GM12873 (cell line): ENCODE data around the gene PSG2.
"Not testable (repeated sequence)": the region's sequence is repeated elsewhere in the genome, so short reads cannot be mapped to it uniquely, and the experiment has no call there.

Experiments
- TF ChIP-seq, protein P1 (sequence below): IDR thresholded peaks from 2 replicates; pipeline ENCODE4 v1.5.1; 2012; ENCODE audit warnings: low read depth, mild to moderate bottlenecking, moderate library complexity, low read length, control low read depth; ENCODE audit not compliant: insufficient read depth; ENCODE audit errors: missing control alignments

PSG2 gene

DNA sequence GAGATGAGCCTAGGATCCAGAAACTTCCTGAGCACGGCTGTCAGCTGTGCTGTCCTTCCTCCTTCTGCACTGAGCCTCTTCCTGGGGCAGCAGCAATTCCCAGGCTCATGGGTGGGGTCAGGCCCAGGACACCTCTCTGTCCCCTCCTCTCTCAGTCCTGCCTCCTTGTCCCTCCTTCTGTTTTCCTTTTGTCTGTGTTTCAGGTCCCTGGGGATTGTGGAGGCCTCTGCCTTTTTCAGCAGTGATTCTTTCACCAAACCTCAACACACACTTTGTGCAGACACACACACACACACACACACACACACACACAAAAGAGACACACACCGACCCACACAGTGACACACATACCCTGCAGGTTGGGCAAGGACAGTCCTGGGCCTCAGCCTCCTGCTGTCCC lies at the start of gene PSG2:
Gene PSG2 (minus strand): TSS at position 101 of the 400 bp plus-strand sequence. CDS start 132 bp downstream, outside the sequence.
- TF ChIP-seq, protein P1, sequence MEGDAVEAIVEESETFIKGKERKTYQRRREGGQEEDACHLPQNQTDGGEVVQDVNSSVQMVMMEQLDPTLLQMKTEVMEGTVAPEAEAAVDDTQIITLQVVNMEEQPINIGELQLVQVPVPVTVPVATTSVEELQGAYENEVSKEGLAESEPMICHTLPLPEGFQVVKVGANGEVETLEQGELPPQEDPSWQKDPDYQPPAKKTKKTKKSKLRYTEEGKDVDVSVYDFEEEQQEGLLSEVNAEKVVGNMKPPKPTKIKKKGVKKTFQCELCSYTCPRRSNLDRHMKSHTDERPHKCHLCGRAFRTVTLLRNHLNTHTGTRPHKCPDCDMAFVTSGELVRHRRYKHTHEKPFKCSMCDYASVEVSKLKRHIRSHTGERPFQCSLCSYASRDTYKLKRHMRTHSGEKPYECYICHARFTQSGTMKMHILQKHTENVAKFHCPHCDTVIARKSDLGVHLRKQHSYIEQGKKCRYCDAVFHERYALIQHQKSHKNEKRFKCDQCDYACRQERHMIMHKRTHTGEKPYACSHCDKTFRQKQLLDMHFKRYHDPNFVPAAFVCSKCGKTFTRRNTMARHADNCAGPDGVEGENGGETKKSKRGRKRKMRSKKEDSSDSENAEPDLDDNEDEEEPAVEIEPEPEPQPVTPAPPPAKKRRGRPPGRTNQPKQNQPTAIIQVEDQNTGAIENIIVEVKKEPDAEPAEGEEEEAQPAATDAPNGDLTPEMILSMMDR, result not testable (repeated sequence)

DNA sequence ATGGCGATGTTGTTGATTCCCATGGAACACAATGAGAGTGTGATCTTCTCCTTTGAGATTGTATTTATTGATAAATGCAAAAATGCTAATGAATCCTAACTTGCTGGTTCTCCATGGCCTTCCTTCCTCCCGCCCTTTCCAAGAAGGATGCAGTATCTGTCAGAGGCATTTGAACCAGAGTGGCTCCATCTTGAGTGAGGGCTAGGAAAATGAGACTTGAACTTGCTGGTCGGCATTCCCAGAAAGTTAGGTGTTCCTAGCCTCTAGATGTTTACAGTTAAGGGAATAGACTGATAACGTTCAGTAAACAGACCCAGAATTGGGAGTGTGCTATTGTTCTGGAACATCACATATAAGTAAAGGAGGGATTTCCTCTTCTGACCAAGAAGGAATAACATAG lies 44.2 kb upstream of the PSG2 start:
- TF ChIP-seq, protein P1, result no peak

DNA sequence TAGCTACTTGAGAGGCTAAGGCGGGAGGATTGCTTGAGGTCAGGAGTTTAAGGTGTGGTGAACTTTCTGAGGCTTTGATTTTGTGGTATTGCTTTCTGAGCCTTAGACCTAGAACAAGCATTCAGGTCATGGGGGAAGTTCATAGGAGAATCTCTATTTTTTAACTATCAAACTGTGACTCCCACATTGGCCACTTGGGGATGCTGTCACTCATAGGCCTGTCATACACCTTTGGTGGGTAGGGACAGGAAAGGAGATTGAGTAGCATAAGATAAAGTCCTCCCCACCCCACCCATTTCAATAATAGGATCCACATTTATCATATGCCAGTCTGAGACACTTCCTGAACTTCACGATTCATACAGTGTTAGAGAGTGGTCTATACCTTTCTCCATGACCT lies 41.9 kb upstream of the PSG2 start:
- TF ChIP-seq, protein P1, result peak; percentile 41

DNA sequence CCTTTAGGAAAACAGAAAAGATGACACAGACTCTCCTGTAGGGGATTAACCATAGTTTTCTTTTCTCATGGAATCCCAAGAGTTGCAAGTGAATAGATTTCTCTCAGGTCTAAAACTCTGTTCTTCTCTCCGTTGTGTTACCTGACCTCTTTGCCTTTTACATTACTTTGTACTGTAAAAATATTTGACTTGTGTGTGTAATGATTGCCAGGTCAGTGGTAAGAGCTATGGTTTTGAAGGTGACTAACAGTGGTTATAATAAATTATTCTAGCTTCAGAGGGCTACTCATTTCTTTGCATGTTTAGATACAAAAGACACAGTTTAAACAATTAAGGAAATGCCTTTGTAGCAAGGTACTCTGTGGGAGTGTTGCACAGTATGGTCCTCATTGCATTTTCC lies 23.0 kb upstream of the PSG2 start:
- TF ChIP-seq, protein P1, result no peak

DNA sequence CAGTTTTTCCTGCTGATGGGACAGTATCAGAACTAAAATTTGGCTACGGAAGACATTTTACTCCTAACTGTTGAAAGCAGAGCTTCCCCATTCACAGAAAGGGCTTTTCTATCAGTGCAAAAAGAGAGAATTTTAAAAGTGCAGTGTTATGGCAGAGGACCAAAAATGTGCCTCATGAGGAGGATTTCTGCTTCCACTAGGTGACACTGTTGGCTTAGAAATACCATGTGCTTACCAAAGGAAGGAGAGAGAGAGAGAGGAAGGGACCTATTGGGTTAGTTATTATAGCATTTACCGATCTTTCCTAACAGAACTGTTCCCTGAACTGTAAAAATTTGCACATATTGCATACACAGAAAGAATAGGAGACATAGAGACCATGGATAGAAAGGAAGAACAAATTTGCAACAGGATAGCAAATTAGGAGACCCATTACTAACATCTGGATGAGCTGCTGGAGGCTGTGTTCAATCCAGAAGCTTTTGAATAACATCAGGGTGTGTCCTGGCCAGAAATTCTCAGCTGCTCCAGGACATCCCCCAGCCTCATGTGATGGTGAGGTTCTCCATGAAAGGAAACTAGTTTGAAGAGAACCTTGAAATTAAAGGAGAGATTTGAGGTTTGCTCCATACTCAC lies 21.8 kb upstream of the PSG2 start:
- TF ChIP-seq, protein P1, result peak; percentile 22

DNA sequence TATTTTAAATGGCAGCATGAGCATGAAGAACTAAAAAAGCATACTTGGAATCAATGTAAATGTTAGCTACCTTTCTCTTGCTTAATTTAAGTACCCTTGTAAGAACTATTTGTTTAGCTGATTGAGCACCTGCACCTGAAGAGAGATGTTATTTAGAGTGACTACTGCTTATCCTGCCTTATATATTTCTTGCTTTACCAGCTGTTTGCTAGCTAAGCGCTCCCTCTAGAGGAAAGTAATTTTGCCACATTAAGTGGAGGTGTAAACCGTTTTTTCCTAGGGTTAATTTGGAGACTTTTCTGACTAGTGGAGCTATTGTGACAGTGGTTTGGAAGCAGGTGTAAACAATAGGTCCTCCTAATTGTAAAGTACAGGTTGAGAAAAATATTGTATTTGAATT lies 19.4 kb upstream of the PSG2 start:
- TF ChIP-seq, protein P1, result no peak

DNA sequence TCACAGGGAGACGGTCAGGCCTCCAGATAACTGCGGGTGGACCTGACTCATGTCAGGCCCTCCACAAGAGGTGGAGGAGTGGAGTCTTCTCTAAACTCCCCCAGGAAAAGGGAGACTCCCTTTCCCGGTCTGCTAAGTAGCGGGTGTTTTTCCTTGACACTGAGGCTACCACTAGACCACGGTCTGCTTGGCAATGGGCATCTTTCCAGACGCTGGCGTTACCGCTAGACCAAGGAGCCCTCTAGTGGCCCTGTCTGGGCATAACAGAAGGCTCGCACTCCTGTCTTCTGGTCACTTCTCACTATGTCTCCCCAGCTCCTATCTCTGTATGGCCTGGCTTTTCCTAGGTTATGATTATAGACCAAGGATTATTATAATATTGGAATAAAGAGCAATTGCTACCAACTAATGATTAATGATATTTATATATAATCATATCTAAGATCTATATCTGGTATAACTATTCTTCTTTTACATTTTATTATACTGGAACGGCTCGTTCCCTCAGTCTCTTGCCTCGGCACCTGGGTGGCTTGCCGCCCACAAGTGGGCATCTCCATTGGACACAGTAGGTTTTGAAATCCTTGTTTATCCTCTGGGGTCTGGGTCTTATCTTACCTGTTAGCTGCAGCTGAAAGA lies 5.3 kb upstream of the PSG2 start:
- TF ChIP-seq, protein P1, result peak; percentile 62
